Calu3 (cell line): Measurements from ENCODE around the gene KDM7A. TPM values are rescaled to one million over a fixed set of nuclear protein-coding genes. Genes with fewer than 3 reads are reported as not detected.

Experiments used
- BruUV-seq: library from RNA; stranded (reverse); fragments of 400-500 nt; replicated peaks from 2 replicates; lab custom pipeline; 2021; lab: Mats Ljungman, UMichigan
- CTCF ChIA-PET: fragments of 300-600 bp; sonication (Branson Sonifier 250); formaldehyde crosslinking; loops from one replicate; lab custom pipeline; 2022; ENCODE audit warnings: antibody characterized with exemption; lab: Charles Lee
- DNase-seq: peaks from one replicate; pipeline ENCODE4 v3.0.0; 2022
- H3K27ac Mint-ChIP-seq: one replicate; pipeline ENCODE4 v1.8.0; 2022; ENCODE audit warnings: mixed read lengths; ENCODE audit not compliant: unreplicated experiment
- H3K27me3 Mint-ChIP-seq: one replicate; pipeline ENCODE4 v1.8.0; 2022; ENCODE audit warnings: mixed read lengths; ENCODE audit not compliant: unreplicated experiment
- H3K36me3 Mint-ChIP-seq: one replicate; pipeline ENCODE4 v1.8.0; 2022; ENCODE audit warnings: mild to moderate bottlenecking, moderate library complexity, mixed read lengths; ENCODE audit not compliant: insufficient read depth, unreplicated experiment
- H3K4me1 Mint-ChIP-seq: one replicate; pipeline ENCODE4 v1.8.0; 2022; ENCODE audit warnings: mild to moderate bottlenecking, low read depth, mixed read lengths; ENCODE audit not compliant: unreplicated experiment
- H3K4me3 Mint-ChIP-seq: one replicate; pipeline ENCODE4 v1.8.0; 2022; ENCODE audit warnings: mild to moderate bottlenecking, low read depth, moderate library complexity, mixed read lengths; ENCODE audit not compliant: unreplicated experiment
- H3K9me3 Mint-ChIP-seq: one replicate; pipeline ENCODE4 v1.8.0; 2022; ENCODE audit warnings: low read depth, mixed read lengths; ENCODE audit not compliant: unreplicated experiment
- CTCF ChIP-seq: fragments of 200-600 bp; IDR thresholded peaks from one replicate; pipeline ENCODE4 v1.8.0; 2022; ENCODE audit warnings: antibody characterized with exemption; ENCODE audit not compliant: unreplicated experiment
- intact Hi-C: fragments of 100-400 bp; cut with micrococcal nuclease; formaldehyde crosslinking; loops from one replicate; pipeline ENCODE4 v1.10.0; 2022; ENCODE audit not compliant: unreplicated experiment
- total RNA-seq: library from RNA; stranded (reverse); gene quantifications from 2 replicates; pipeline ENCODE4 v1.2.3, GENCODE V29; 2022

KDM7A gene
- total RNA-seq, 1 experiment from 2014 or later, result 2.7 TPM

DNA sequence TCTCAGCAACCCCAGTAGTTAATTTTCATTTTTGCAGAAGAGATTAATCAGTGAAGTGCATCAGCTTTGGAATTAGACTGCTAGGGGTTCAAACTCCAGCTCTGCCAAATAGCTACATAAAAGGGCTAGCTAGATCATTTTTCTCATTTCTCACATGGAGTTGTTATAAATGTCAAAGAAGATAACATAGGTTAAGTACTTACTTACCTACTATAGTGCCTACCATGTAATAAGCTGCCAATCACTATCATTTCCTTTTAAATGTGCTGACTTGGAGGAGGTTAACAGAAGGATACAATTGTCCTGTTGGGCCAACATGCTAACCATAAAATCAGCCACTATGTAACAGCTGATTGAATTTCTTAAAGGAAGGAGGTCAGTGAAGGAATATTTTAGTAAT lies 40.7 kb downstream of the KDM7A start:
- no peak for DNase-seq
- CTCF ChIA-PET, result interaction anchor here (1.7 kb wide), 1 partner anchor 12 kb away, joined by 3 read pairs; no protein-coding TSS in a partner anchor
- no TSS peak for BruUV-seq
- Mint-ChIP-seq H3K4me1 (no peaks in the 10 kb centered on the region), H3K27ac (no peak overlapping the region), H3K36me3 (no peaks in the 10 kb centered on the region), H3K9me3 (no peaks in the 10 kb centered on the region), H3K4me3 (no peak overlapping the region), H3K27me3 (no peaks in the 10 kb centered on the region)
- intact Hi-C loops, result no loop called here
- TF ChIP-seq CTCF, result no peak

GRCh38 chr7:140134039-140134438 lies 42.7 kb downstream of the KDM7A start:
- no peak for DNase-seq
- CTCF ChIA-PET, result no interaction called here
- H3K4me1 Mint-ChIP-seq, result no peaks in the 10 kb centered on the region
- intact Hi-C loops, result no loop called here
- BruUV-seq, result no TSS peak
- no peaks in the 10 kb centered on the region for H3K27me3 Mint-ChIP-seq
- no peak overlapping the region for H3K27ac Mint-ChIP-seq
- H3K4me3 Mint-ChIP-seq, result no peak overlapping the region
- no peaks in the 10 kb centered on the region for H3K9me3 Mint-ChIP-seq
- TF ChIP-seq CTCF, result no peak
- no peaks in the 10 kb centered on the region for H3K36me3 Mint-ChIP-seq

DNA sequence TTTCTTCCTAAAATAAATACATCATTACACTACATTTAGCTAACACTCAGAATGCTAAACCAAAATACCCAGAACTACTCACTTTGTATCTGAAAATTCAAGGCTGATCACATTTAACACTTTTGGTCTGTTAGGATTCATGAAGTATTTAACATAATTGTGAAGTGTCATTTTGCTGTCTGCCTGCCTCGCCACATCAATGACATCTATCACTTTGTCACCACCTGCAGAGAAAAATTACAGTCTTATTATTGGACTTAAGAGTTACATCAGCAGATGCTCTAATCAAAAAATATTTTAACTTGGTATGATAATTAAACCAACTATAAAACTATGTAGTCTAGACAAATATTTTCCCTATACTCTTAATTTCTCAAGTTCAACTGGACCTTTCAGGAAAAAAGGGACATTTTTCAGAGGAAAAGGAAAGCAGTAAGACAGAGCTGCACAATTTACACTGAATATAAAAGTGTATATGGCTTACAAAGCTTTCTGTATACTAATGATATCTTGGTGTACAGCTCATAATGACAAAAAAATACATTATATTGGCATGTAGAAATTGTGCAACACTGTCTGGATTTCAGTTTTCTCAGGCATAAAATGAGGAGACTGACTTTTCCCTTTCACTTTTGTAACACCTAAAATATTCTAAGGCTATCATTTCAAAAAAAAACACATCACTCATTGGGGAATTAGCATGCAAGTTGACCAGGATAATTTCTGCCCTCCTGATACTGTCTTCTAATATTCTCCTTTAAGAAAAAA lies 49.2 kb downstream of the KDM7A start:
- Mint-ChIP-seq H3K4me3 (no peak overlapping the region), H3K27ac (no peak overlapping the region), H3K4me1 (no peaks in the 10 kb centered on the region), H3K27me3 (no peaks in the 10 kb centered on the region), H3K36me3 (no peaks in the 10 kb centered on the region), H3K9me3 (no peaks in the 10 kb centered on the region)
- DNase-seq, result no peak
- CTCF ChIA-PET, result no interaction called here
- intact Hi-C loops, result no loop called here
- no peak for TF ChIP-seq CTCF
- no TSS peak for BruUV-seq

DNA sequence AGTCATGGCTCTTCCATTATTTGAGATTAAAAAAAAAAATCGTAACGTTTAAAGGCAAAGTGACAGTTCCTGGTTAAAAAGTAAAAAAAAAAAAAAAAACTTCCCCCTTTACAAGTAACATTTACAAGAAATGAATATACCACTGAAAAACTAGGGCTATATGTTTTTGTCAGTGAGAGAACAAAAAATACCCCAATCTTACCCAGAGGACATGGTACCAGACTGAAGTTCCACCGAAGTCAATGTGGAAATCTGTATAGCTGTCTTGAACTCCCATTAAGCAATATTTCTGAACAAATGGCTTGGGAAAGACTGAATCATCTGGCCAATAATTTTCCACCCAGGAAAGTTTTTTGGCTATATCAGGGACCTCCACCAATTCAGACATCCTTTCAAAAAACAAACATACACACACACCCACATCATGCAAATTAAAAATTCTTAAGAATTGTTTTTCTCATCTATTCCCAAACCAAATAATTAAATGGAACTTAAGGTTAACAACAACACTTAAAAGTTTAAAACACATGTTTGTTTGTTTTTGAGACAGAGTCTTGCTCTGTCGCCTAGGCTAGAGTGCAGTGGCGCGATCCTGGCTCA lies 50.2 kb downstream of the KDM7A start:
- TF ChIP-seq CTCF, result no peak
- Mint-ChIP-seq H3K4me1 (no peaks in the 10 kb centered on the region), H3K27ac (no peak overlapping the region), H3K36me3 (no peaks in the 10 kb centered on the region), H3K27me3 (no peaks in the 10 kb centered on the region), H3K4me3 (no peak overlapping the region), H3K9me3 (no peaks in the 10 kb centered on the region)
- CTCF ChIA-PET, result no interaction called here
- no peak for DNase-seq
- no TSS peak for BruUV-seq
- intact Hi-C loops, result no loop called here
